Glomerular visceral epithelial cell (primary cell): Measurements from ENCODE around the gene CYP2E1.
"Not testable (repeated sequence)": the region's sequence is repeated elsewhere in the genome, so short reads cannot be mapped to it uniquely, and the experiment has no call there.

Source experiments
- DNase-seq: peaks from one replicate; pipeline ENCODE4 v3.0.0-alpha.2; 2016; ENCODE audit errors: extremely low spot score

Gene CYP2E1

GRCh38 chr10:133528296-133528844 lies 1.2 kb downstream of the CYP2E1 start:
- DNase-seq, result no peak

DNA sequence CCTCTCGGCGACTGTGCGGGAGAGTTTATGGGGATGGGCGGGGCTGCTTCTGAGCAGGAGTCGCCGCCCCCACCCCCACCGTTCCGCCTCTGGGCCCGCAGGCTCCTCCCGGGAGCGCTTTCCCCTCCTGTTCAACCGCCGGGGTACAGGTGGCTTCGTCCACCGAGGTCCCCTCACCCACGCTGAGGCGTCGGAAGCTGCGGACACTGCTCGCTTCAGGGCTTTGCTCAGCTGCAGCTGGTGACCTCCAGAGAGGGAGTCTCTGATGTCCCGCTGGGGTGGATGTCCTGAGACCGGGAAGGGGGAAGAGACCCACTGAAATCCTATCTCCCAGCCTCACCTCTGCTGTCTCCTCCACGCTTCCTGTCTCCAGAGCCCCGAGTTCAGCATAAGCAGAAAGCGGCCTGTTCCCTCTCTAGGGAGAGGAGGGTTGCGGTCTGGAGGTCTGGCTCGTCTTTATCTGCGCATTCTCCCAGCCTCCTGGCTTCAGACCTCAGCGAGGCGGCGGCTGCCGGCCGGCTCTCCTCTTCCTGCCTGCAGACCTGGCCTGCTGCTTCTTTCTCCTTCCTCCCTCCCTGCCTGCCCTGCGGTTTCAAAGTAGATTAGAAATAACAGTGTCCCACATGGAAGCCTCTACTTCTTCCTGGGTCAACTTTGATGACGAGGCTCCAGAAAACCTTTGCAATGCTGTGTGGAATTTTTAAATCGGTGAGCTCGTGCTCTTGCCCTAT lies 1.8 kb downstream of the CYP2E1 start:
- DNase-seq, result no peak

DNA sequence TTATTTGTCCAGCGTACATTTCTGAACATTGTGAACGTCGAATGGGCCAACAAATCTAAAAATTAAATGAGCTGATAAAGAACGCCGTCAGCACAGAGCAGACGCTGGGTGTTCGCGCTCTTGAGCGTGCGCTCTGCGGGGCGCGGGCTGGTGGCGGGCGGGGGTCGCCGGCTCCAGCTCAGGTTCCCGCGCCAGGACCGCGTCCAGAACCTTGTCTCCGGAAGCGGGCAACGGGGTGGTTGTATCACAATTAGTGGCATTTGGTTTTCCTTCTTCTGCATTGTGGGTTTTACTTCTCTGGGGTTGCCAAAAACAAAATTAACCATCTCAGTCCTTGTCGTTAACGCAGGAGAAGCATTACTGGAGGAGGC lies 2.4 kb downstream of the CYP2E1 start:
- DNase-seq, result no peak

DNA sequence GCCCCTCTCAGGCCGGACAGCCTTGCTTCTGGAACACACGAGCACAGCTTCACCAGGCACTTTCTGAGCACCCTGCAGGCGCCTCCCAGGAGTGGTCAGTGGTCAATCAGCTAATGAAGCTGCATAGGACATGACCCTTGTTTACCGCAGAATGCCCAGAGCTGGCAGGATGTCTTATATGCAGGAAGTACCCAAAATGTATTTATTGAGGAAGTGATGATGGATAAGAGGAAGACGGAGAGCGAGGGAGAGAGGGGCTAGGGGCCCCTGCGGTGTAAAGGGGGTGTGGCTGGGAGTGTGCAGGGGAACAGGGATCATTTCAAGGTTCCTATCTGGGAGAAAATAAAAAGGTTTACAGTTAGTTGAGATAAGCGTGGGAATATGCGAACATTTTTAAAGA lies 3.3 kb downstream of the CYP2E1 start:
- DNase-seq, result no peak

GRCh38 chr10:133532871-133533270 lies 5.7 kb downstream of the CYP2E1 start:
- DNase-seq, result no peak

DNA sequence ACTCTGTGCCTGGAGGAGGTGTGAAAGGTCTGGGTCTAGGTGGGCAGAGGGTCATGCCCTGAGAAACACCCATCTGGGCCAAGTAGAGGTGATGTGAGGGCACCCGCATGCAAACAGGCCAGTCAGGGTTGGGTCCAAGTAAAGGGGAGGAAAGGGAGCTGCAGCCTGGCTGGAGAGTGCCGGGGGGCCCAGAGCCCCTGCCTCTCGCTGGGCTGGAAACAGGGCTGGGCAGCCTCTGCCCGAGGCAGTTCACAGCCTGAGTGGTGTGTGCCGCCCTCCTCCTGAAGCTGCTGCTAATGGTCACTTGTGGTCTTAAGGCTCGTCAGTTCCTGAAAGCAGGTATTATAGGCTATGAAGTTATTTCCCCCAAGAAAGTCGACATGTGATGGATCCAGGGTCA lies 7.3 kb downstream of the CYP2E1 start:
- DNase-seq, result no peak

DNA sequence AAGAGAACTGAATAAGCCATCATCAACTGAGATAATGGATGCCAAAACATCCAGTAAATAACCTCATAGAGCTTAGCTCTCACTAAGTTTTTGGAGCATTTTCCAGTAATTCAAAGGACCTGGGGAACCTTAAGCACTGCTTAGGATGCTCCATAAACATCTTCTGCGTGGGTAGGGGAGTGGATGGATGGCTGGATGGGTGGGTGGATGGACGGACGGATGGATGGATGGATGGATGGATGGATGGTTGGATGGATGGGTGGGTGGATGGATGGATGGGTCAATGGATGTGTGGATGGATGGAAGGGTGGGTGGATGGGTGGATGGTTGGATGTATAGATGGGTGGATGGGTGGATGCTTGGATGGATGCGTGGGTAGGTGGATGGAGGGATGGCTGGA lies 9.0 kb downstream of the CYP2E1 start:
- DNase-seq, result no peak

DNA sequence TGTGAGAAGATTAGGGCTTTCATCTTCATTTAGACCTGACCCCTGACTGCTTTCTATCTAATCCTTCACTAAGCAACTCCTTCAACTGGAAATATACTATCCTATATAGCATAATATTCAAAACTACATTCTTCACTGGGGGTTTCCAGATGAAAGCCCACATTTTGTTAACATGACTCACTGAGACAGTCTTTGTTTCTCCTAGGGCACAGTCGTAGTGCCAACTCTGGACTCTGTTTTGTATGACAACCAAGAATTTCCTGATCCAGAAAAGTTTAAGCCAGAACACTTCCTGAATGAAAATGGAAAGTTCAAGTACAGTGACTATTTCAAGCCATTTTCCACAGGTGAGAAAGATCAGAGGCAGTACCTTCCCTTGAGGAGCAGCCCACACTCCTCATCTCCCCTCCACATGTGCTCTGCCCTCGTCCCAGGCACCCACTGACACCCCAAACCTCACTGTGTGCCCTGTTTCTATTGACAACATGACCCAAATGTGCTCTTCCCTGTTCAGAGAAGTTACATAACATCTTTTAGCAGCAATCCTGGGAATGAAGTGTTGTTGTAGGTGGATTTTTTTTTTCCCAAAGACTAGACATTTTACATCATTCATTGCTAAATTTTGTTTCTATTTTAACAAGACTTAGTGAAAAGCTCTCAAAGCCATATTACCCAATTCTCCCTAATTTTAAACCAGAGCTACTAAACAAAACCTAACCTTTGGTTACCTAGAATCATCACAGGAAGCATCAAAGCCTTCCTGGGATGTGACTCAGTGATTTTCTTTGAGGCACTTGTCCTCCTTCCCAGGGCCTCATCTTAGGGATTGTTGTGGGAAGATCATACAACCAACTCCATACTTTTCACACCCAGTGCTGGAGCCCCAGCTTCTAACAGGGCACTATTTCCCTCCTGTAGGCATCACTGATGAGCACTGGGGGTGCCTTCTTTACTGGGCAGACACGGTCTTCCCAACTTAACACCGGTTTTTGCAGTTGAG lies 10.7 kb downstream of the CYP2E1 start:
- DNase-seq, result peak; percentile 13

GRCh38 chr10:133541441-133541975 lies 14.3 kb downstream of the CYP2E1 start:
- not testable (repeated sequence) for DNase-seq

- DNase-seq, result no peak
These were observed 17.3 kb downstream of the CYP2E1 start for GRCh38 chr10:133544506-133544905.

DNA sequence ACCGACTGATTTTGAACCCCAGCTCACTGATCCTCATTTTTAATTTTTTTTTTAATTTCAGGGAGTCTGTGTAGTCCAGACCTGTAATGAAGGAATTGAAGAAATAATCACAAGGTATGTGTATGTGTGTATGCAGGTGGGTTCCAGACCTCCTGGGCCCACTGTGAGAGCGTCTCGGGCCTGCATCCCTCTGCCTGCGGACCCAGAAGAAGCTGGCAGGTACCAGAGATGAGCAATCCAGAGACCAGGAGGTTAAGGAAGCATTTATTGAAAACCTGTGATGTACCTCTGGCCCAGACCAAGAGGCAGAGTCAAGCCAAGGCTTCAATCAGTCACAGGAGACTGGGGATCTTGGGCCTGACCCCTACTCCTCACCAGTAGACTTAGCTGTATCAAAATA lies 27.4 kb downstream of the CYP2E1 start:
- DNase-seq, result no peak

DNA sequence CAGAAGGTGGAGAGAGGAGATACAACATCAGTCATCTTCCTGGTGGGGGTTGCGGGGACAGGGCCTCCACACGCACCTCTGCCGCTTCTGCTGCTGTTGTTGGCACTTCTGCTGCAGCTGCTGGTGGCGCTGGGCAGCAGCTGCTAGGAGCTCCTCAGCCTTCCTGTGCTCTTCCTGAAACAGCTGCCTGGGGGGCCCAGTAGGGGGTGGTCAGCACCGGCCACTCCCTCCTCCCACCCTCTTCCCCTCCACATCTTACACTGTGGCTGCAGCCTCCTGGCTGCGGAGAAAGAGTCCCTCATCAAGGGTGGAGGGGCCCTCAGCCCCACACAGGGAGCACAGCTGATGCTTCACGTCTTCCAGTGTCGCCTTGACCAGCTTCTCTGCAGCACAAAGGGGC lies 28.4 kb downstream of the CYP2E1 start:
- DNase-seq, result no peak

GRCh38 chr10:133557381-133557780 lies 30.2 kb downstream of the CYP2E1 start:
- DNase-seq, result no peak

- DNase-seq, result no peak
These were observed 32.1 kb downstream of the CYP2E1 start for GRCh38 chr10:133559216-133559615.

- DNase-seq, result no peak
These were observed 37.7 kb downstream of the CYP2E1 start for GRCh38 chr10:133564816-133565215.

- no peak for DNase-seq
These were observed 38.5 kb downstream of the CYP2E1 start, which contains the start of gene SYCE1 for GRCh38 chr10:133565441-133566294. TSS of gene SYCE1 (minus strand) at chr10:133565583. CDS start at chr10:133565529, 54 bp downstream.

GRCh38 chr10:133567119-133567518 lies 40.0 kb downstream of the CYP2E1 start:
- DNase-seq, result no peak

GRCh38 chr10:133567609-133568286 lies 40.6 kb downstream of the CYP2E1 start:
- no peak for DNase-seq

DNA sequence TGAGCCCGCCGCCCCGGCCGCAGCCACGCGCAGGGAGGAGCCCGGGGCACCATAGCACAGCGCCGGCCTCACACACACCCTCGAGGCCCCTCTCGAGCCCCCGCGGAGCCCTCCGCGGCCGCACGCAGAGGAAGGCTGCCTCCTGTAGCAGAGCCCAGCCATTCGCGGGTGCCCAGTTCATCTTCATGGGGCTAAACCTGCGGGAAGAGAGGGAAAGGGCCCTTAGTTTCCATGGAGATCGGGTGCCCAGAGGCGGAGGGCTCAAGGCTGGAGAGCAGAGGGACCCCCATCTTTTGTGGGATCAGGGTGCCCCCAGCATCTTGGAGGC lies 41.1 kb downstream of the CYP2E1 start:
- DNase-seq, result no peak

DNA sequence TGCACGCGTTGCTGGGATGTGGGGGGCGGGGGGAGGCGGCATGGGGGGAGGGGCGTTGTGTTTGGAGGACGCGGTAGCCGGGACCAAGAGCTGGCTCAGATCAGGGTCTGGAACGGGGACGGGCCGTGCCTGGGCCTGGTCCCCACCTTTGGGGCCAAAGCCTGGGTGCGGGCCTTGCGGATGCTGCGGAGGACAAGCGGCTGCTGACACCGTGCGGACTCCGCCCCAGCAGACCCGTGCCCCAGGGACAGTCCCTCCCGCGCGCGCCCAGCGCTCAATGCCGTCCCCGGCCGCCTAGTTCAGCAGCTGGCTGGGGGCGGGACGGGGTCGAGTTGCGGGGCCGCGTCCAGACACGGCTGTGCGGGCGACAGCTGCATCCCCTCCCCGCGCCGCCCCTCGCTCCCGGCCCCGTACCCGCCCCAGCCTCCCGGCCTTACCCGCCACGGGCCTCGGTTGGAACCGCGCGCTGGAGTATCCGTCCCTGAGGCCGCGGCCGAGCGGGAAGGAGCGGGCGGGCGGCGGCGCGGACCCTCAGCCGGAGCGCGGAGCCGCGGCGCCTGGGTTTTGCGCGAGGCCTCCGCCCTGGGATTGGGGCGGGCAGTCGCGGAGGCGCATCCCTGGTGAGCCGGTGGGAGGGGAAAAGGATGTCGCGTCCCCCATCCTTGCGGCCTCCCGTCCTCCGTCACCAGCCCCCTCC lies 41.8 kb downstream of the CYP2E1 start:
- not testable (repeated sequence) for DNase-seq
